ENCODE data around the gene GMIP.

- TF ChIP-seq EZH2 (IDR thresholded peaks at IDR 0.05; ENCODE audit: insufficient read depth, low read length) (no peak), CTCF (IDR thresholded peaks at IDR 0.05; ENCODE audit: insufficient read depth, low read depth, low read length) (no peak)
These were observed 55.7 kb downstream of the GMIP start for GRCh38 chr19:19587771-19588170.

All from astrocyte (in vitro differentiated cells and primary cell).